Tongue (tissue), 2 donors: ENCODE results near the gene FNDC5. TPM values are rescaled to one million over a fixed set of nuclear protein-coding genes. Genes with fewer than 3 reads are reported as not detected.
"Not testable (repeated sequence)": the region's sequence is repeated elsewhere in the genome, so short reads cannot be mapped to it uniquely, and the experiment has no call there.

Experiments
- DNase-seq: peaks from one replicate; pipeline ENCODE4 v3.0.0-alpha.2; 2015
- total RNA-seq: library from RNA; depleted of rRNA; stranded (reverse); fragments of >200 nt; gene quantifications from one replicate; pipeline ENCODE4 v1.2.3, GENCODE V29; 2014

The FNDC5 gene
- 125 TPM for total RNA-seq

- DNase-seq = peak; percentile 69
These were observed at the start of gene FNDC5 for GRCh38 chr1:32870615-32871363. Gene FNDC5, minus strand, starts transcription at chr1:32870912.

DNA sequence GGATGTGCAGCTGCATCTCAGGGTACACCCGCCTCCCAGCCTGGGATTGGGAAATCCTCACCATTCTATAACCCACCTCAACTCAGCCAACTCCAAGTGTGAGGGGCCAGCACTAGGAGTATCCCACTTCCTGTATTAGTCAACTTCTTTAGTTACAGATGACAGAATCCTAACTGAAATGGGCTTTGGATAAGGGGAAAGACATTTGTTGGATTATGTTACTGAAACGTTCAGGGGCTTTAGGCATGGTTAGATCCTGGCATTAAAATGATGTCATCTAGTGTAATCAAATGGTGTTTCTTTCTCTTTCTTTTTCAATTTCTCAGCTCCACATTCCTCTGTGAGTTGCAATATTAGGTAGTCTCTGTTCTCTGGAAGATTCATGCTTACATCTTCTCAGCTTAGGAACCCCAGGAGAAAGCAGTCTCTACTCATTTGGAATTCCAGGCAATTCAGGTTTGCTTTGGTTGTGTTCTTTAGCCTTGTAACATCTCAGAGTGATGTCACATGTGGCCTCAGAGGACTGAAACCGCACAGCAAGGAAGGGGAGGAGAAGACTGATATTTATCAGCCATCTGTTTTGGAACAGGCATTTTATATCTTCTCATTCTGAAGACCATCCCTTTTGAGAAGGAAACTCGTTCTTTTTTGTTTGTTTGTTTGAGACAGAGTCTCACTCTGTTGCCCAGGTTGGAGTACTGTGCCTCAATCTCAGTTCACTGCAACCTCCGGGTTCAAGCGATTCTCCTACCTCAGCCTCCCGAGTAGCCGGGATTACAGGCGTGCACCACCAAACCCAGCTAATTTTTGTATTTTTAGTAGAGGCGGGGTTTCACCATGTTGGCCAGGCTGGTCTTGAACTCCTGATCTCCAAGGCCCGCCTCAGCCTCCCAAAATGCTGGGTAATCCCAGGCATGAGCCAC is 49.4 kb upstream of the FNDC5 start:
- DNase-seq = peak; percentile 36

- no peak for DNase-seq
These were observed 47.5 kb upstream of the FNDC5 start for GRCh38 chr1:32918179-32918578.

DNA sequence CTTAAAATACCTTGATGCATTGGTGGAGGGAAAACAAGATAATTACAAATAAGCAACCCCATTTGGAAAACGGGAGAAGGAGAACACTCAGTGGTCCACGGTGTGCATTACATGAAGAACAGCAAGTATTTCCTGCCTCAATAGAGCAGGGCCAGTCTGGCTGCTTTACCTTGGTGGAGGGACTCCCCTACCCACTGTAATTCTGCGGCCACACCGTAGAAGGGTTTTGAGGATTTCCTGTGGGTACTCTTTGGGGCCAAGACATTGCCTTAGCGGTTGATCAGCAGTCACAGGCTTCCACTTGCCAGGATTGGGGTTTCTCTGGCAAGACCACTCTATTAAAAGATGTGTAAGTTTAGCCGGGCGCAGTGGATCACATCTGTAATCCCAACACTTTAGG is 46.8 kb upstream of the FNDC5 start:
- no peak for DNase-seq

DNA sequence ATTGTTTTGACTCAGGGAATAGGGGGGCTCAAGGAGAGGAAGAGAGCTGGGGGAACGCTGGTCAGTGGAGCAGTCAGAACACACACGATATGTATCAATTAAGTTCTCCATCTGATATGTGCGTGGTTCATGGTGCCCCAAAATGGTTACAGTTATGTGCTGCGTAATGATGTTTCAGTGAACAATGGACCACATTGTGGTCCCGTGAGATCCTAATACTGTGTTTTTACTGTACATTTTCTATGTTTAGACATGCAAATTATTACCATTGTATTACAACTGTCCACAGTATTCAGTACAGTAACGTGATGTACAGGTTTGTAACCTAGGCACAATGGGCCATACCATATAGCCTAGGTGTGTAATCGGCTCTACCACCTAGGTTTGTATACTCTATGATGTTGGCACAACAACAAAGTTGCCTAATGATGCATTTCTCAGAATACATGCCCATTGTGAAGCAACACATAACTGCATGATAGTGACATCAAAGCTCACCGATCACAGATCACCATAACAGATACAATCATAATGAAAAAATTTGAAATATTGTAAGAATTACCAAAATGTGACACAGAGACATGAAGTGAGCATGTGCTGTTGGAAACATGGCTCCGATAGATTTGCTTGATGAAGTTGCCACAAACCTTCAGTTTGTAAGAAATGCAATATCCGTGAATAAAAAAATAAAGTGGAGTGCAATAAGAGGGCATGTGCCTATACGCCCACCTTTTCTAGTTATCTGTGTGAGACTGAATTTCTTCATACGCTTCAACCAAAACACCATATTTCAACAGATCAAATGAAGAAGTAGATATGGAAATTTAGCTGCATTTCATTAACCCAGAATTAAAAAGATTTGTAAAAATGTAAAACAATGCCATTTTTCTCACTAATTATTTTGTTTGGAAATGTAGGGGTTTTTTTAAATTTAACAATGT is 45.3 kb upstream of the FNDC5 start:
- no peak for DNase-seq

DNA sequence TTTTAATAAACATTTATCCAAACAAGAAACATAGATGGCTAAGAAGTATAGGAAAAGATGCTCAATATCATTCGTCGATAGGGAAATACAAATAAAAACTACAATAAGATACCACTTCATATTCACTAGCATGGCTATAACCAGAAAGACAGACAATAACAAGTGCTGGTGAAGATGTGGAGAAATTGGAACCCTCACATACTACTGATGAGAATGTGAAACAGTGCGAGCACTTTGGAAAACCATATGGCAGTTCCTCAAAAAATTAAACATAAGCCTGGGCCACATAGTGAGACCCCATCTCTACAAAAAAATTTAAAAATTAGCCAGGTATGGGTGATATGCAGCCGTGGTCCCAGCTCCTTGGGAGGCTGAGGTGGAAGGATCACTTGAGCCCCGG is 39.6 kb upstream of the FNDC5 start:
- DNase-seq = no peak

- no peak for DNase-seq
These were observed 36.7 kb upstream of the FNDC5 start for GRCh38 chr1:32907435-32907834.

- DNase-seq = no peak
These were observed 35.9 kb upstream of the FNDC5 start for GRCh38 chr1:32906654-32907053.

GRCh38 chr1:32905588-32905987 is 34.9 kb upstream of the FNDC5 start:
- DNase-seq = not testable (repeated sequence)

DNA sequence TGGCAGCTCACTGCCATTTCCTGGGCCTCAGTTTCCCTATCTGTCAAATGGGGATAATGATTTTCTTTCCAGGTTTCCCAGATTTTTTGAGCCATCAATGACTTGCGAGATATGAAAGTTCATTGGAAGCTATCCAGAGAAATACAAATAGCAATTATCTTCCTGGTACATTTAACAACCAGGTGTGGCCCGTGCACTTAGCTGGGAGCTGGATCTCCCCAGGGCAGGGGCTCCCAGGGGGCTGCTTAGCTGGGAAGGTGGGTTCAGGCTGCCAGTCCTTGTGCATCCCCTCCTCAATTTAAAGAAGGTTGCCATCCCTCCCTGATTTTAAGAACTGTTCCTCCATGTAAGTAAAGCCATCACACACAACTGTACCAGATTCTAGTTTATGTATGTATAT is 34.1 kb upstream of the FNDC5 start:
- DNase-seq = no peak

DNA sequence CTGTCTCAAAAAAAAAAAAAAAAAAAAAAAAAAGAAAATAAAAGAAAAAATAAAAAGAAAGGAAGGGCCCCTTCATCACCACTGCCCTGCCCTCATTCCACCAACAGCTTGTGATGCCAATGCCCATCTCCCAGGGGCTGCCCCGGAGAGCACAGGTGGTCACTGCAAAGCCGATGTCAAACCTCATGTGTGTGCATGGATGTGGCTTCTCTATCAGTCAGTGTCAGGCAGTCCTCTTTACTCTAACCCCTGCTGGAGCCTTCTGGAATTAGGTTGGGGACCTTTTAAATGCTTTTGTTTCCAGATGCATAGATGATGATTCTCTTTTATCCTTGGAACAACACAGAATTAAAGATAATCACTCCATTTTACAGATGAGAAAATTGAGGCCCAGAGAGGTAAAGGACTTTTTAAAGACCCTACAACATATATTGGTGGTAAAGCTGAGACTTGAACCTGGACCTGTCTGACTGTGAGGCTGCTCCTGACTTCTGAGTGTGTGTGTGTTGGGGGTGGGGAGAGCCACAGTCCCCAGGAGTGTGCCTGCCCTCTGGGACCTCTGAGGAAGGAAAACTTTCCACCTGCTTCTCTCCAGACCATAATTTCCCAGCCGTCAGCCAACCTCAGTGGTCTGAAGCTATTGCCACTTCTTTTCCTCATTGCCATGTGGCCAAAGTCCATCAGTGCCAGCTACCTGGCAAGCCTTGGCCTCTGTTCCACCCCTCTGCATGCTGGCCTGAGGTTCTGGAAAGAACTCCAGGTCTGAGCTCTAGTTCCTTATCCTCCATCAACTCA is 33.5 kb upstream of the FNDC5 start:
- no peak for DNase-seq

DNA sequence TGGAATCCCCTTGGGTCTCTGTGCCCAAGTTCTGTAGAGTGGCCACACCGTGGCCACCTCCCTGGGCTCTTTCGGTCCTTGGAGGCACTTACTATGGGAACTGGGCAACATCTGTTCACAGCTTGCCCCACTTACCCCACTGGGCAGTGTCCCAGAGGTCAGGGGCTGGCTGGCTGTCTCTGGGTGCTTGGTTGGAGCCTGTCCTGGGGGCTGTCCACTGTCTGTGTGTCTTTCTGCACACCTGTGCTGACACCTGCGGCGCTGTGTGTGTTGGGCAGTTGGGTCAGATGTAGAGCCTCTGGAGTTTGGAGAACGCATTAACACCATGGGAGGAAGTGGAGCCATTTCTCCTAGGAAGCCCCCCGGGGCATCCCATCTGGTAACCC is 31.8 kb upstream of the FNDC5 start:
- DNase-seq = no peak

GRCh38 chr1:32901823-32902534 is 31.3 kb upstream of the FNDC5 start:
- DNase-seq = no peak

- peak; percentile 46 for DNase-seq
These were observed 30.5 kb upstream of the FNDC5 start, which contains the start of gene TMEM54 for GRCh38 chr1:32900956-32901822. Gene TMEM54, minus strand, starts transcription at chr1:32901389. Its CDS starts 151 bp downstream, at chr1:32901238.

DNA sequence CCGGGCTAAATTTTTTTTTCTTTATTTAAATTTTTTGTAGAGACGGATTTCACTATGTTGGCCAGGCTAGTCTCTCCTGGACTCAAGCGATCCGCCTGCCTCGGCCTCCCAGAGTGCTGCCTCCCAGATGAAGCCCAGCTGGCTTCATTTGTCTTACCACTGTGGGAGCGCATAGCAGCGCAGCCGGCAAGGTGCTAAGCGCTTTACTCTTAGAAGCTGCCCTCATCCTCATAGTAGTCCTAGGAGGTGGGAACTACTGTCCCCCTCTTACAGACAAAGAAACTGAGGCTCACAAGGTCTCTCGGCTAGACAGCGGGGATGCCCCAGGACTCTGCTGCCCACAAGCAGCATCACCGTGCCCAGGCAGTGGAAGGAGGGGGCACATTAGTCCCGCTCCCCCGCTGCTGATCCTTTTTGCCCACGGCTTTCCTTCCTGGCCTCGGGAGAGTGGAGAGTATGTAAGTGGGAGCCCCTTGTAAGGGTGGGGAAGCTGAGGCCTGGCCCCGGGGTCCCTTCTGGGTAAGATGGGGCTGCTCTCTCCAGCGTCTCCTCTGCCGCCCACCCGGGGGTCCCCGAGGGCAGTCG is 29.8 kb upstream of the FNDC5 start:
- no peak for DNase-seq

DNA sequence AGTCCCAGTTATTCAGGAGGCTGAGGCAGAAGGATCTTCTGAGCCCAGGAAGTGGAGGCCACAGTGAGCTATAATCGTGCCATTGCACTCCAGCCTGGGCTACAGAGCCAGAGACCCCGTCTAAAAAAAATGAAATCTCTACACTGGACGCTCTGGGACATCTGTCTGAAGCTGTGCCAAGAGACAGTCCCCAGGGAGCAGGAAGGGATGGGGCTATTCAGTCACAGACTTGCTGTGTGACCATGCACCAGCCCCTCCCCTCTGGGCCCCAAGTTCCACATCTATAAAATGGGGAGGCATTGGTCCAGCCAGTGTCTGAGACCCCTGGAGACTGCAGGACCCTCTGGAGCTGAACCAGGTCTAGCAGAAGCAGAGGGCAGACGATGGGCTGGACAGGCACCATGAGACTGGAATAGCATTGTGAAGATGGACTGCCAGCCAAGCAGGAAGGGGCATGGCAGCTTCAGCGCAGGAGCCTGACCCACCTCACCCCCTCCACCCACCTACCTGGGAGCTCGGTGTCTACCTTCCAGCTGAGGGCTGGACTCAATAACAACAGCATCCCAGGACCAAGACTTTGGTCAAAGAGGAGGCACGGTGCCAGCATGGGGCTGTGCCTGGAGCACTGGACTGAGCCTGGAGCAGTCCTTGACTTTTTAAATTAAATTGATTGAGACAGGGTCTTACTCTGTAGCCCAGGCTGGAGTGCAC is 29.0 kb upstream of the FNDC5 start:
- no peak for DNase-seq

DNA sequence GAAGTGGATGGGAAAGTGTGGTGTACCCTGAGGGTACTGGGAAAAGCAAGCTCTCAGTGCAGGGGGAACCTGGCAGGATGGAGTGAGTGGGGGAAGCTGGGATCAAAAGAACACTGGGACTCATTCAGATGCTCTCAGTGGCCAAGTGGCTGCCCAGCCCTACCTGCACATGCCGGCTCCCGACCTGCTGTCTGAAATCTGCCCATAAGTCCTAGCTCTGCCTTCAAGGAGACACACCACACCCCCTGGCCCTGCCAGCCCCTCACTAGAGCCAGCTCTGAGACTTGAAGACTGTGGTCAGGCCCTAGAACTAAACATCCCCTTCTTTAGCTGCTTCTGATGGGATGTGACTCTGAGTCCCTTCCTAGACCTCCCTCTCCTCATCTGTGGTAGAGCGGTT is 28.2 kb upstream of the FNDC5 start:
- DNase-seq = no peak

DNA sequence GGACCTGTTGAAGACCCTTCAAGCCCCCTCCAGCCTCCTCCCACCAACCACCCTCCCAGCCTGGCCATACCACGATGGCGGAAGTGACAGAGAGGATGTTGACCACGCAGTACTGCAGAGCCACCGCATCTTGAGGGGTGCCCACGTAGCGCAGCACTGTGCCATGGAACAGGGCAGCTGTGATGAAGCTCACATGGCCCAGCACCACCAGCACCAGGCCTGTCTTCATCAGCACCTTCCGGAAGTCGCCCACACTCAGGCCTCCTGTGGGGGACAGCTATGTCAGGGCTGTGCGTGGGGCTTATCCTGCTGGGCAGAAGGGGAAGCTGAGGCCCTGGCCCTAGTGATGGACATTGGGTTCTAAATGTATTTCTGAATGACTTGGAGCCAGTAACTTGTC is 27.3 kb upstream of the FNDC5 start:
- no peak for DNase-seq
